HepG2 (cell line): Measurements from ENCODE around the gene RASGRP1.

Source experiments
- CTCF ChIP-seq: sonication (generic); formaldehyde crosslinking; IDR thresholded peaks from 2 replicates; pipeline ENCODE4 v1.5.0; 2020; ENCODE audit warnings: mild to moderate bottlenecking, missing genetic modification reagents, moderate library complexity
- E2F5 ChIP-seq: sonication (generic); formaldehyde crosslinking; conservative IDR thresholded peaks from 2 replicates; pipeline ENCODE4 v1.4.0; 2020; ENCODE audit warnings: missing genetic modification reagents
- FOXK2 ChIP-seq: fragments of 450-650 bp; IDR thresholded peaks from 2 replicates; pipeline ENCODE4 v1.6.1; 2016
- HMGXB4 ChIP-seq, 2 experiments: sonication (generic) in 1 of 2; formaldehyde crosslinking in 1 of 2; IDR thresholded peaks; 2 replicates each; pipeline versions ENCODE4 v1.4.0 to v1.6.1; 2018 to 2020; ENCODE audit warnings: missing genetic modification reagents in 2 of 2, borderline replicate concordance in 1 of 2, low read depth in 1 of 2, mild to moderate bottlenecking in 1 of 2, missing biosample characterization in 1 of 2
- KLF9 ChIP-seq: IDR thresholded peaks from 2 replicates; pipeline ENCODE4 v1.6.1; 2016; ENCODE audit warnings: low read depth
- PHF8 ChIP-seq: sonication (generic); formaldehyde crosslinking; IDR thresholded peaks from 2 replicates; pipeline ENCODE4 v1.5.0; 2020; ENCODE audit warnings: missing genetic modification reagents
- ZFP36 ChIP-seq: fragments of 150-350 bp; IDR thresholded peaks from 2 replicates; pipeline ENCODE4 v1.6.1; 2018; ENCODE audit warnings: borderline replicate concordance, low read length, low read depth; ENCODE audit not compliant: partially characterized antibody
- ZNF878 ChIP-seq: sonication (generic); formaldehyde crosslinking; IDR thresholded peaks from 2 replicates; pipeline ENCODE4 v1.8.1; 2023; ENCODE audit warnings: mild to moderate bottlenecking, missing genetic modification reagents, moderate library complexity

- TF ChIP-seq CTCF (CRISPR knock-in tag), result no peak
- TF ChIP-seq E2F5 (CRISPR knock-in tag), result no peak
- TF ChIP-seq HMGXB4 (CRISPR knock-in tag; IDR thresholded peaks at IDR 0.05; ENCODE audit: borderline replicate concordance in 1 of 2, low read depth in 1 of 2), result no peak
- no peak for TF ChIP-seq FOXK2
- no peak for TF ChIP-seq PHF8
- no peak for TF ChIP-seq ZNF878 (CRISPR knock-in tag)
- TF ChIP-seq ZFP36, result no peak
- no peak for TF ChIP-seq KLF9 (CRISPR knock-in tag)
Measured at GRCh38 chr15:38539008-38539343, 25.6 kb downstream of the RASGRP1 start.
